HepG2 (cell line): ENCODE results near the gene VPS9D1. TPM values are rescaled to one million over a fixed set of nuclear protein-coding genes. Genes with fewer than 3 reads are reported as not detected.
A peak's percentile ranks its signal among the peaks of the same experiment; 100 is the strongest.

ENCODE experiments used
- CCDC6 ChIP-seq: sonication (generic); formaldehyde crosslinking; IDR thresholded peaks from 2 replicates; pipeline ENCODE4 v1.8.1; 2022; ENCODE audit warnings: mild to moderate bottlenecking, missing genetic modification reagents, moderate library complexity
- ERF ChIP-seq: IDR thresholded peaks from 2 replicates; pipeline ENCODE4 v1.6.1; 2018; ENCODE audit warnings: missing biosample characterization, missing genetic modification reagents
- FOXO1 ChIP-seq: sonication (generic); formaldehyde crosslinking; IDR thresholded peaks from 2 replicates; pipeline ENCODE4 v1.4.0; 2020; ENCODE audit warnings: missing genetic modification reagents
- KDM4B ChIP-seq: sonication (generic); formaldehyde crosslinking; IDR thresholded peaks from 2 replicates; pipeline ENCODE4 v1.4.0; 2020; ENCODE audit warnings: missing genetic modification reagents
- POLR2AphosphoS2 ChIP-seq: IDR thresholded peaks from 2 replicates; pipeline ENCODE4 v1.6.1; 2011; ENCODE audit warnings: low read depth, low read length, improper control_type of control experiment
- SMAD3 ChIP-seq: sonication (generic); formaldehyde crosslinking; IDR thresholded peaks from 2 replicates; pipeline ENCODE4 v1.4.0; 2020; ENCODE audit warnings: missing genetic modification reagents
- SP1 ChIP-seq, 2 experiments: fragments of 450-650 bp in 1 of 2; sonication (generic) in 1 of 2; formaldehyde crosslinking in 1 of 2; IDR thresholded peaks; 2 replicates each; pipeline versions ENCODE4 v1.4.0 to v1.6.1; 2016 to 2020; ENCODE audit warnings: missing genetic modification reagents in 1 of 2
- SP140L ChIP-seq: sonication (generic); formaldehyde crosslinking; IDR thresholded peaks from 2 replicates; pipeline ENCODE4 v1.4.0; 2020; ENCODE audit warnings: missing genetic modification reagents, borderline replicate concordance
- ZBTB3 ChIP-seq: sonication (generic); formaldehyde crosslinking; IDR thresholded peaks from 2 replicates; pipeline ENCODE4 v1.4.0; 2020; ENCODE audit warnings: low read depth, mild to moderate bottlenecking, moderate library complexity, missing genetic modification reagents, borderline replicate concordance
- ZIK1 ChIP-seq: sonication (generic); formaldehyde crosslinking; IDR thresholded peaks from 2 replicates; pipeline ENCODE4 v1.5.0; 2020; ENCODE audit warnings: mild to moderate bottlenecking, low read depth, missing genetic modification reagents, borderline replicate concordance
- ZNF207 ChIP-seq: fragments of 450-650 bp; IDR thresholded peaks from 2 replicates; pipeline ENCODE4 v1.6.1; 2016; ENCODE audit warnings: antibody characterized with exemption, borderline replicate concordance
- ZNF256 ChIP-seq: sonication (generic); formaldehyde crosslinking; conservative IDR thresholded peaks from 2 replicates; pipeline ENCODE4 v1.4.0; 2020; ENCODE audit warnings: missing genetic modification reagents
- ZNF549 ChIP-seq: sonication (generic); formaldehyde crosslinking; IDR thresholded peaks from 2 replicates; pipeline ENCODE4 v1.5.0; 2020; ENCODE audit warnings: missing genetic modification reagents
- ZNF567 ChIP-seq: sonication (generic); formaldehyde crosslinking; IDR thresholded peaks from 2 replicates; pipeline ENCODE4 v1.8.1; 2023; ENCODE audit warnings: mild to moderate bottlenecking, missing genetic modification reagents, borderline replicate concordance
- polyA plus RNA-seq, 8 experiments: library from polyadenylated mRNA; depleted of rRNA in 3 of 8; stranded (reverse) in 7 of 8; unstranded in 1 of 8; fragments of >200 nt; fragmentation: Illumina TruSeq in 4 of 8; extraction: Trizol in 4 of 8; gene quantifications; 2 replicates each; pipeline versions ENCODE4 v1.2.1 to v1.2.3, GENCODE V29; 2011 to 2016; ENCODE audit warnings: low read depth in 4 of 8, missing spikeins in 1 of 8, mixed read lengths in 1 of 8; ENCODE audit not compliant: insufficient read depth in 1 of 8
- total RNA-seq, 5 experiments: library from RNA; depleted of rRNA; stranded (reverse); fragments of >200 nt; fragmentation: Illumina TruSeq; extraction: Trizol; gene quantifications; 2 replicates each; pipeline ENCODE4 v1.2.3, GENCODE V29; 2016; ENCODE audit warnings: low read depth in 1 of 5
- TF ChIP-seq, protein P1 (sequence below): sonication (generic); formaldehyde crosslinking; IDR thresholded peaks from 2 replicates; pipeline ENCODE4 v1.4.0; 2020; ENCODE audit warnings: low read depth, mild to moderate bottlenecking, missing genetic modification reagents
- TF ChIP-seq, protein P2 (sequence below): IDR thresholded peaks from 2 replicates; pipeline ENCODE4 v1.6.1; 2016
- TF ChIP-seq, protein P3 (sequence below): sonication (generic); formaldehyde crosslinking; IDR thresholded peaks from 2 replicates; pipeline ENCODE4 v1.9.0; 2021; ENCODE audit warnings: missing genetic modification reagents, borderline replicate concordance
- TF ChIP-seq, protein P4 (sequence below): IDR thresholded peaks from 2 replicates; pipeline ENCODE4 v1.6.1; 2012; ENCODE audit warnings: low read length, improper control_type of control experiment

Gene VPS9D1
- total and polyA plus RNA-seq, 2 of the 13 experiments (the other 11 are each of a cell fraction or from before 2014, with no cell fraction given): 10.1 to 13.2 TPM

DNA sequence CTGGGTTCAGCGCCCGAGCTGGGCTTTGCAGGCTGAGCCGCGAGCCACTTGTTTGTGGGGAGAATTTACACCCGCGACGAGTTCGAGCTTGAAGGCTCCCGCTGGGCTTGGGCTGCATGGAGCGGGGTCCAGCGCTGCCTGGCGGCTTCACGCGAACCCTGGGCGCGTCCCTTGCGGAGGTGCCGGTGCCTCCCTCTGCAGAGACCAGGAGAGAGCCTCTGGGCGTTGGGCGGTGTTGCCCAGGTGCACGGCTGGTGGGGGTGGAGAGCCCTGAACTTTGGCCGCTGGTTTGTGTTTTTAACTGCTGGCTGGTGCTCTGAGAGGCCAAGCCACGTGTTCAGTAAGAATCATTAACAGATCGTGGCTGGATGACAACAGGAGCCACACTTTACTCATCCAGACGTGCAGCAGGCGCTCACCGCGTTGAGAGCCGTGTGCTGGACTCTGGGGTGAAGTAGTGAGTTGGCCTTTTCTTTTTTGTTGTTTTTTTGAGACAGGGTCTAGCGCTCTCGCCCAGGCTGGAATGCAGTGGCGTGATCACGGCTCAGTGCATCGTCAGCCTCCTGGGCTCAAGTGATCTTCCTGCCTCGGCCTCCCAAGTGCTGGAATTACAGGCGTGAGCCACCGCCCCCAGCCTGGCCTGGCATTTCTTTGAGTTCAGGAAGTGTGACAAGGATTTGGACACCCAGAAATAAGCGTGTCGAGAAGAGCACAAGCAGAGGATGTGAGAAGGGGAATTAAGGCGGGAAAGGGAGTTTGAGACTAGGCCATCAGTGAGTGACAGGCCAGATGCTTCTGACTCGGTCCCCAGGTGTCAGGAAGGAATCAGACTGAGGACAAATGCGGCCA lies 33.4 kb downstream of the VPS9D1 start (continued):
- TF ChIP-seq, protein P1, sequence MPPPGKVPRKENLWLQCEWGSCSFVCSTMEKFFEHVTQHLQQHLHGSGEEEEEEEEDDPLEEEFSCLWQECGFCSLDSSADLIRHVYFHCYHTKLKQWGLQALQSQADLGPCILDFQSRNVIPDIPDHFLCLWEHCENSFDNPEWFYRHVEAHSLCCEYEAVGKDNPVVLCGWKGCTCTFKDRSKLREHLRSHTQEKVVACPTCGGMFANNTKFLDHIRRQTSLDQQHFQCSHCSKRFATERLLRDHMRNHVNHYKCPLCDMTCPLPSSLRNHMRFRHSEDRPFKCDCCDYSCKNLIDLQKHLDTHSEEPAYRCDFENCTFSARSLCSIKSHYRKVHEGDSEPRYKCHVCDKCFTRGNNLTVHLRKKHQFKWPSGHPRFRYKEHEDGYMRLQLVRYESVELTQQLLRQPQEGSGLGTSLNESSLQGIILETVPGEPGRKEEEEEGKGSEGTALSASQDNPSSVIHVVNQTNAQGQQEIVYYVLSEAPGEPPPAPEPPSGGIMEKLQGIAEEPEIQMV (CRISPR knock-in tag): peak; percentile 95
- TF ChIP-seq, protein P2, sequence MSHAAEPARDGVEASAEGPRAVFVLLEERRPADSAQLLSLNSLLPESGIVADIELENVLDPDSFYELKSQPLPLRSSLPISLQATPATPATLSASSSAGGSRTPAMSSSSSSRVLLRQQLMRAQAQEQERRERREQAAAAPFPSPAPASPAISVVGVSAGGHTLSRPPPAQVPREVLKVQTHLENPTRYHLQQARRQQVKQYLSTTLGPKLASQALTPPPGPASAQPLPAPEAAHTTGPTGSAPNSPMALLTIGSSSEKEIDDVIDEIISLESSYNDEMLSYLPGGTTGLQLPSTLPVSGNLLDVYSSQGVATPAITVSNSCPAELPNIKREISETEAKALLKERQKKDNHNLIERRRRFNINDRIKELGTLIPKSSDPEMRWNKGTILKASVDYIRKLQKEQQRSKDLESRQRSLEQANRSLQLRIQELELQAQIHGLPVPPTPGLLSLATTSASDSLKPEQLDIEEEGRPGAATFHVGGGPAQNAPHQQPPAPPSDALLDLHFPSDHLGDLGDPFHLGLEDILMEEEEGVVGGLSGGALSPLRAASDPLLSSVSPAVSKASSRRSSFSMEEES (CRISPR knock-in tag): peak; percentile 98
- TF ChIP-seq ERF (CRISPR knock-in tag) (peak; percentile 99), ZNF207 (no peak), KDM4B (CRISPR knock-in tag) (no peak), ZNF549 (CRISPR knock-in tag) (peak; percentile 100), CCDC6 (peak; percentile 99), ZIK1 (CRISPR knock-in tag) (peak; percentile 98), ZNF256 (CRISPR knock-in tag) (peak; percentile 98; the same call in 1 of the 2 replicates), POLR2AphosphoS2 (no peak; the same call in 1 of the 2 replicates), SP140L (CRISPR knock-in tag) (peak; percentile 96), ZNF567 (CRISPR knock-in tag) (no peak), ZBTB3 (CRISPR knock-in tag) (peak; percentile 78), SP1 (IDR thresholded peaks at IDR 0.05) (no peak), SP1 (CRISPR knock-in tag; IDR thresholded peaks at IDR 0.05) (peak; percentile 70), FOXO1 (CRISPR knock-in tag) (peak; percentile 98), SMAD3 (CRISPR knock-in tag) (peak; percentile 96)
- TF ChIP-seq, protein P3, sequence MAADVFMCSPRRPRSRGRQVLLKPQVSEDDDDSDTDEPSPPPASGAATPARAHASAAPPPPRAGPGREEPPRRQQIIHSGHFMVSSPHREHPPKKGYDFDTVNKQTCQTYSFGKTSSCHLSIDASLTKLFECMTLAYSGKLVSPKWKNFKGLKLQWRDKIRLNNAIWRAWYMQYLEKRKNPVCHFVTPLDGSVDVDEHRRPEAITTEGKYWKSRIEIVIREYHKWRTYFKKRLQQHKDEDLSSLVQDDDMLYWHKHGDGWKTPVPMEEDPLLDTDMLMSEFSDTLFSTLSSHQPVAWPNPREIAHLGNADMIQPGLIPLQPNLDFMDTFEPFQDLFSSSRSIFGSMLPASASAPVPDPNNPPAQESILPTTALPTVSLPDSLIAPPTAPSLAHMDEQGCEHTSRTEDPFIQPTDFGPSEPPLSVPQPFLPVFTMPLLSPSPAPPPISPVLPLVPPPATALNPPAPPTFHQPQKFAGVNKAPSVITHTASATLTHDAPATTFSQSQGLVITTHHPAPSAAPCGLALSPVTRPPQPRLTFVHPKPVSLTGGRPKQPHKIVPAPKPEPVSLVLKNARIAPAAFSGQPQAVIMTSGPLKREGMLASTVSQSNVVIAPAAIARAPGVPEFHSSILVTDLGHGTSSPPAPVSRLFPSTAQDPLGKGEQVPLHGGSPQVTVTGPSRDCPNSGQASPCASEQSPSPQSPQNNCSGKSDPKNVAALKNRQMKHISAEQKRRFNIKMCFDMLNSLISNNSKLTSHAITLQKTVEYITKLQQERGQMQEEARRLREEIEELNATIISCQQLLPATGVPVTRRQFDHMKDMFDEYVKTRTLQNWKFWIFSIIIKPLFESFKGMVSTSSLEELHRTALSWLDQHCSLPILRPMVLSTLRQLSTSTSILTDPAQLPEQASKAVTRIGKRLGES (CRISPR knock-in tag): peak; percentile 98
- TF ChIP-seq, protein P4, sequence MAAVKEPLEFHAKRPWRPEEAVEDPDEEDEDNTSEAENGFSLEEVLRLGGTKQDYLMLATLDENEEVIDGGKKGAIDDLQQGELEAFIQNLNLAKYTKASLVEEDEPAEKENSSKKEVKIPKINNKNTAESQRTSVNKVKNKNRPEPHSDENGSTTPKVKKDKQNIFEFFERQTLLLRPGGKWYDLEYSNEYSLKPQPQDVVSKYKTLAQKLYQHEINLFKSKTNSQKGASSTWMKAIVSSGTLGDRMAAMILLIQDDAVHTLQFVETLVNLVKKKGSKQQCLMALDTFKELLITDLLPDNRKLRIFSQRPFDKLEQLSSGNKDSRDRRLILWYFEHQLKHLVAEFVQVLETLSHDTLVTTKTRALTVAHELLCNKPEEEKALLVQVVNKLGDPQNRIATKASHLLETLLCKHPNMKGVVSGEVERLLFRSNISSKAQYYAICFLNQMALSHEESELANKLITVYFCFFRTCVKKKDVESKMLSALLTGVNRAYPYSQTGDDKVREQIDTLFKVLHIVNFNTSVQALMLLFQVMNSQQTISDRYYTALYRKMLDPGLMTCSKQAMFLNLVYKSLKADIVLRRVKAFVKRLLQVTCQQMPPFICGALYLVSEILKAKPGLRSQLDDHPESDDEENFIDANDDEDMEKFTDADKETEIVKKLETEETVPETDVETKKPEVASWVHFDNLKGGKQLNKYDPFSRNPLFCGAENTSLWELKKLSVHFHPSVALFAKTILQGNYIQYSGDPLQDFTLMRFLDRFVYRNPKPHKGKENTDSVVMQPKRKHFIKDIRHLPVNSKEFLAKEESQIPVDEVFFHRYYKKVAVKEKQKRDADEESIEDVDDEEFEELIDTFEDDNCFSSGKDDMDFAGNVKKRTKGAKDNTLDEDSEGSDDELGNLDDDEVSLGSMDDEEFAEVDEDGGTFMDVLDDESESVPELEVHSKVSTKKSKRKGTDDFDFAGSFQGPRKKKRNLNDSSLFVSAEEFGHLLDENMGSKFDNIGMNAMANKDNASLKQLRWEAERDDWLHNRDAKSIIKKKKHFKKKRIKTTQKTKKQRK: no peak
